ENCODE results near the gene ULBP3.

DNA sequence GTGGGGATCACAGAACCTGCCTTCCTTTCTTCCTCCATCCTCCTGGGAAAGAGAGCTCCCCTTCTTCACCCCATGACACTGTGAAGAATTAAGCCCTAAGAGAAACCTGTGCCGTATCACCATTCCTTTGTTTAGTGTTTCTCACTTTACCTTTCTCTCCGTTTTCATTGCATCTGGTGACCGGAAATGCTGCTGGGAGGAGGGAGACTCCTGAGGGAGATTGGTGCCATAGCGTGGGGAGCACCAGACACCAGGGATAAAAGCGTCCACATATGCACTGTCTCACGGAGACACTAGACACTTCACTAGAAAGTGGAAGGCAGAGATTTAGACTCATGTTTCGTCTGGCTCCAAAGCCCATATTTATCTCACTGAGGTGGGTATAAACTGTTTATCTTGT lies 15.5 kb upstream of the ULBP3 start:
- TF ChIP-seq, protein P1, sequence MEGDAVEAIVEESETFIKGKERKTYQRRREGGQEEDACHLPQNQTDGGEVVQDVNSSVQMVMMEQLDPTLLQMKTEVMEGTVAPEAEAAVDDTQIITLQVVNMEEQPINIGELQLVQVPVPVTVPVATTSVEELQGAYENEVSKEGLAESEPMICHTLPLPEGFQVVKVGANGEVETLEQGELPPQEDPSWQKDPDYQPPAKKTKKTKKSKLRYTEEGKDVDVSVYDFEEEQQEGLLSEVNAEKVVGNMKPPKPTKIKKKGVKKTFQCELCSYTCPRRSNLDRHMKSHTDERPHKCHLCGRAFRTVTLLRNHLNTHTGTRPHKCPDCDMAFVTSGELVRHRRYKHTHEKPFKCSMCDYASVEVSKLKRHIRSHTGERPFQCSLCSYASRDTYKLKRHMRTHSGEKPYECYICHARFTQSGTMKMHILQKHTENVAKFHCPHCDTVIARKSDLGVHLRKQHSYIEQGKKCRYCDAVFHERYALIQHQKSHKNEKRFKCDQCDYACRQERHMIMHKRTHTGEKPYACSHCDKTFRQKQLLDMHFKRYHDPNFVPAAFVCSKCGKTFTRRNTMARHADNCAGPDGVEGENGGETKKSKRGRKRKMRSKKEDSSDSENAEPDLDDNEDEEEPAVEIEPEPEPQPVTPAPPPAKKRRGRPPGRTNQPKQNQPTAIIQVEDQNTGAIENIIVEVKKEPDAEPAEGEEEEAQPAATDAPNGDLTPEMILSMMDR (IDR thresholded peaks at IDR 0.05) = no peak
- no peak for TF ChIP-seq ZFX (IDR thresholded peaks at IDR 0.05; ENCODE audit: borderline replicate concordance)

All from 22Rv1 (cell line).